Glutamatergic neuron (in vitro differentiated cells): ENCODE data around the gene LATS2. TPM values are rescaled to one million over a fixed set of nuclear protein-coding genes. Genes with fewer than 3 reads are reported as not detected.

Experiments
- DNase-seq: peaks from one replicate; pipeline ENCODE4 v3.0.0; 2022
- H3K27ac Mint-ChIP-seq: one replicate; pipeline ENCODE4 v1.8.0; 2020; ENCODE audit warnings: mild to moderate bottlenecking, mixed read lengths, inconsistent platforms; ENCODE audit not compliant: unreplicated experiment
- H3K27me3 Mint-ChIP-seq: one replicate; pipeline ENCODE4 v1.8.0; 2020; ENCODE audit warnings: mild to moderate bottlenecking, moderate library complexity, mixed read lengths, inconsistent platforms; ENCODE audit not compliant: unreplicated experiment
- H3K36me3 Mint-ChIP-seq: one replicate; pipeline ENCODE4 v1.8.0; 2020; ENCODE audit warnings: mild to moderate bottlenecking, mixed read lengths, inconsistent platforms; ENCODE audit not compliant: unreplicated experiment
- H3K4me1 Mint-ChIP-seq: one replicate; pipeline ENCODE4 v1.8.0; 2020; ENCODE audit warnings: mild to moderate bottlenecking, low read depth, mixed read lengths, inconsistent platforms; ENCODE audit not compliant: unreplicated experiment
- H3K4me3 Mint-ChIP-seq: one replicate; pipeline ENCODE4 v1.8.0; 2020; ENCODE audit warnings: mild to moderate bottlenecking, mixed read lengths, inconsistent platforms; ENCODE audit not compliant: unreplicated experiment
- H3K9me3 Mint-ChIP-seq: one replicate; pipeline ENCODE4 v1.8.0; 2020; ENCODE audit warnings: mild to moderate bottlenecking, moderate library complexity, mixed read lengths, inconsistent platforms; ENCODE audit not compliant: unreplicated experiment
- total RNA-seq: library from RNA; stranded (reverse); fragmentation: NEBNext Ultra II Directional; extraction: Animal tissue kit (Norgen Biotek cat#: 25700); gene quantifications from one replicate; pipeline ENCODE4 v1.2.1, GENCODE V29; 2021; ENCODE audit not compliant: unreplicated experiment
- TF ChIP-seq, protein P1 (sequence below): fragments of 200-600 bp; sonication (generic); IDR thresholded peaks from one replicate; pipeline ENCODE4 v1.5.0; 2021; ENCODE audit not compliant: partially characterized antibody, unreplicated experiment

LATS2 gene
- total RNA-seq, 1 donor from 2014 or later: 2.2 TPM

DNA sequence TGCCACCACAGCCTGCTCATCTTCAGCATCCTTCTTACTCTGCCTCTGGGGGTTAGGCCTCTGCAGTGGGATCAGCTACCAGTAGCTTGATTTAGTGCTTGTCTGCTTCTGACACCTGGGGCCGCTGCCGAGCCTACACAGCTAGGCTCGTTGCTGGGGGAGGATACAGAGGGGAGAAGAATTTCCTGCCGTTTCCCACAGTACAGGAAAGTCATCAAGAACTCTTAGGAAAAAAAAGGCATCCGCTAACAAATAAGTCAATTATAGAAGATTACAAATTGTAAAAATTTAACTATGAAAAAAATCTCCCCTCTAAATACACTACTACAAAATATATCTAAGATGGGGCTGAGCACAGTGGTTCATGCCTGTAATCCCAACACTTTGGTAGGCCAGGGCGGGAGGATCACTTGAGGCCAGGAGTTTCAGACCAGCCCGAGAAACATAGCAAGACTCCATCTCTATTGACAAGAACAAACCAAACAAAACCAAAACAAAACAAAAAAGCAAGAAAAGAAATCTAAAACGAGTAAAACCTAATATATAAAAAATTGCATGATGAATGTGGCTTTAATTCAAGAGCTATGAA, 26.7 kb downstream of the LATS2 start:
- H3K4me3 Mint-ChIP-seq: no peak overlapping the region
- DNase-seq: no peak
- H3K27me3 Mint-ChIP-seq: peaks cover 2% of the 10 kb centered on the region
- H3K36me3 Mint-ChIP-seq: no peaks in the 10 kb centered on the region
- TF ChIP-seq, protein P1, sequence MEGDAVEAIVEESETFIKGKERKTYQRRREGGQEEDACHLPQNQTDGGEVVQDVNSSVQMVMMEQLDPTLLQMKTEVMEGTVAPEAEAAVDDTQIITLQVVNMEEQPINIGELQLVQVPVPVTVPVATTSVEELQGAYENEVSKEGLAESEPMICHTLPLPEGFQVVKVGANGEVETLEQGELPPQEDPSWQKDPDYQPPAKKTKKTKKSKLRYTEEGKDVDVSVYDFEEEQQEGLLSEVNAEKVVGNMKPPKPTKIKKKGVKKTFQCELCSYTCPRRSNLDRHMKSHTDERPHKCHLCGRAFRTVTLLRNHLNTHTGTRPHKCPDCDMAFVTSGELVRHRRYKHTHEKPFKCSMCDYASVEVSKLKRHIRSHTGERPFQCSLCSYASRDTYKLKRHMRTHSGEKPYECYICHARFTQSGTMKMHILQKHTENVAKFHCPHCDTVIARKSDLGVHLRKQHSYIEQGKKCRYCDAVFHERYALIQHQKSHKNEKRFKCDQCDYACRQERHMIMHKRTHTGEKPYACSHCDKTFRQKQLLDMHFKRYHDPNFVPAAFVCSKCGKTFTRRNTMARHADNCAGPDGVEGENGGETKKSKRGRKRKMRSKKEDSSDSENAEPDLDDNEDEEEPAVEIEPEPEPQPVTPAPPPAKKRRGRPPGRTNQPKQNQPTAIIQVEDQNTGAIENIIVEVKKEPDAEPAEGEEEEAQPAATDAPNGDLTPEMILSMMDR: no peak
- no peak overlapping the region for H3K27ac Mint-ChIP-seq
- no peaks in the 10 kb centered on the region for H3K9me3 Mint-ChIP-seq
- H3K4me1 Mint-ChIP-seq: peaks cover 3% of the 10 kb centered on the region

DNA sequence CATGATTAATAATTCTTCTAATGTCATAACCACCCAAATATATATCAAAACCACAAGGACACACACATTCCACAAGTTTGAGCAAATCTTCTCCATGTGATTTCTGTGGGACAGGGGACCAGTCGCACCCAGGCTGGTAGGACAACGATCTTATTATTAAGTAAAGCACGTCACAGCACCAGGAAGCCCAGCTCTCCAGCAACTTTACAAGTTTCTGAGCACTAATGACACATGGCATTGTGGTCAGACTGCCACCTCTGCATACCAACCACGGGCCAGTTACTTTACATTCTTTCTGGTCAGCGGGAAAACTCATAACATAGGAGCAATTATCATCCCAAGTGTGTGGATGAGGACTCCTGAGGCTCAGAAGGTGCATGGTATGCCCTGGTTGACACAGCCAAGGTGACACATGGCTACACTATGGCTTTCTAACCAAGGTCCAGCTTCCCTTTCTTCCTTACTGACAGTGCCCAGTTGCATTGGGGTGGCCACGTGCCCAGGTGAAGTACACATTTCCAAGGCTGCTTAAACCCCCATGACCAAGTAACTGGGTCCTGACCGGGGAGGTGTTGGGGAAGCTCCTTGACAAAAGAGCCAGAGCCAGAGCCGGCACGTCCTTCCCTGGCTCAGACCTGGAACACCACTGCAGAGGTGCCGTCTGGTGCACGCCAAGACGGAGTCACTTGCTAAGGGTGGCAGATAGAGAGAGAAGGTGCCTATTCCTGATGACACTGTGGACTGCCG, 27.4 kb downstream of the LATS2 start:
- Mint-ChIP-seq H3K27ac (no peak overlapping the region), H3K36me3 (no peaks in the 10 kb centered on the region), H3K4me3 (no peak overlapping the region), H3K4me1 (no peaks in the 10 kb centered on the region), H3K27me3 (no peaks in the 10 kb centered on the region), H3K9me3 (no peaks in the 10 kb centered on the region)
- DNase-seq: no peak
- TF ChIP-seq, protein P1: no peak

DNA sequence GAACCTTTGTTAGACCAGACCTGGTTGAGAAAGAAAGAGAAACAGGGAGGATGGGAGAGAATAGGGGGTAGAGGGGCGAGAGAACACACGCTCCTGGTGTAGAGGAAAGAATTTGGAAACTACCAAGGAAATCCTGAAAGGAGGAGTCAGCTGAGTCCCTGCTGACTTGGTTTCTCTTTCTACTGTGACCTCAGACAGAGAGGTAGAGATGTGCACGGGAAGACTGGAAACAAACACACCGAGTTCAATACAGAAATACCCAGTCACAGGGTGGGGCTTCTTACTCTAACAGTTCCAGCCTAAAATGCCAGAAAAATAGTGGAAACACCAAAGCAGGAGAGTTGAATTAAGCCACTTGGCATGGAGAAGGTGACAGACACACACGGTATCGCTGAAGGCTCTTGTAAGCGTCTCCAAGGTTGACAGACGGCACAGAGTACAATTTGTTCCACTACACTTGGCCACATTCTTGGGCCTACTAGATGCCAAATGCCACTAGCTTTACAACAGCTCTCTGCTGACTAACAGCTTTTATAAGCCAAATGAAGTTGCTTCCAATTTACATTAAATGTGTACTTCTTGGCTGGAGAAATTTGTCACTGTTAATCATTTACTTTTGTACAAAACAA, 28.1 kb downstream of the LATS2 start:
- no peak overlapping the region for H3K4me3 Mint-ChIP-seq
- TF ChIP-seq, protein P1: no peak
- no peak for DNase-seq

DNA sequence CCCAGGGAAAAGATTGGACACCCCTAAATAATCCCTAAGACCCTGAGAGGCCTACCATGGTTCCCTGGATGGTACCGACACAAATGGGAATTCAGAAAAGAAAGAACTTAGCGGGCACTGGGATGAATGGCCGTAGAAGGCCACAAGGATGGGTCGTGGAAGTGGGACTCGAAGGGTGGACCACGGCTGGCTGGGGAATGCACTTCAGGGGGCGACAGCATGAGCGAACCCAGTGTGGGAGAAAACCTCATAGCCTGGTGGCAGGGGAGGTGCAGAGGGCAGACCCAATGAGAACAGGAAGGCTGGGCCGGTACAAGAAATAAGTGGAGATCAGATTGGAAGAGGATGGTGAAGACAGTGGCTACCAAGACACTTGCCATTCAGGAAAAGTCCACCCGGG, 28.7 kb downstream of the LATS2 start:
- no peak overlapping the region for H3K4me3 Mint-ChIP-seq
- no peak overlapping the region for H3K27ac Mint-ChIP-seq
- no peak for DNase-seq
- no peaks in the 10 kb centered on the region for H3K36me3 Mint-ChIP-seq
- no peaks in the 10 kb centered on the region for H3K27me3 Mint-ChIP-seq
- no peaks in the 10 kb centered on the region for H3K9me3 Mint-ChIP-seq
- TF ChIP-seq, protein P1: no peak
- no peaks in the 10 kb centered on the region for H3K4me1 Mint-ChIP-seq

More for the DNA sequence above, 28.1 kb downstream of the LATS2 start:
- Mint-ChIP-seq H3K4me1 (no peaks in the 10 kb centered on the region), H3K27me3 (no peaks in the 10 kb centered on the region), H3K27ac (no peak overlapping the region), H3K9me3 (no peaks in the 10 kb centered on the region), H3K36me3 (no peaks in the 10 kb centered on the region)
